SU-DHL-6 (cell line): ENCODE results near the gene ALDH3A2.

ENCODE experiments used
- CTCF ChIP-seq: fragments of 200-600 bp; sonication (generic); IDR thresholded peaks from one replicate; pipeline ENCODE4 v1.5.1; 2017; ENCODE audit warnings: antibody characterized with exemption, mild to moderate bottlenecking, low read length, moderate library complexity; ENCODE audit not compliant: insufficient read depth, poor library complexity, severe bottlenecking
- EZH2phosphoT487 ChIP-seq: fragments of 200-600 bp; sonication (generic), shearing (Covaris generic); conservative IDR thresholded peaks from 2 replicates; pipeline ENCODE4 v1.6.1; 2018; ENCODE audit warnings: mild to moderate bottlenecking, antibody characterized with exemption, low read length, moderate library complexity, mixed read lengths

- TF ChIP-seq CTCF (no peak), EZH2phosphoT487 (no peak)
Measured at GRCh38 chr17:19702217-19702641, 53.7 kb downstream of the ALDH3A2 start.
